Measurements from ENCODE around the gene CCT7.

The CCT7 gene

DNA sequence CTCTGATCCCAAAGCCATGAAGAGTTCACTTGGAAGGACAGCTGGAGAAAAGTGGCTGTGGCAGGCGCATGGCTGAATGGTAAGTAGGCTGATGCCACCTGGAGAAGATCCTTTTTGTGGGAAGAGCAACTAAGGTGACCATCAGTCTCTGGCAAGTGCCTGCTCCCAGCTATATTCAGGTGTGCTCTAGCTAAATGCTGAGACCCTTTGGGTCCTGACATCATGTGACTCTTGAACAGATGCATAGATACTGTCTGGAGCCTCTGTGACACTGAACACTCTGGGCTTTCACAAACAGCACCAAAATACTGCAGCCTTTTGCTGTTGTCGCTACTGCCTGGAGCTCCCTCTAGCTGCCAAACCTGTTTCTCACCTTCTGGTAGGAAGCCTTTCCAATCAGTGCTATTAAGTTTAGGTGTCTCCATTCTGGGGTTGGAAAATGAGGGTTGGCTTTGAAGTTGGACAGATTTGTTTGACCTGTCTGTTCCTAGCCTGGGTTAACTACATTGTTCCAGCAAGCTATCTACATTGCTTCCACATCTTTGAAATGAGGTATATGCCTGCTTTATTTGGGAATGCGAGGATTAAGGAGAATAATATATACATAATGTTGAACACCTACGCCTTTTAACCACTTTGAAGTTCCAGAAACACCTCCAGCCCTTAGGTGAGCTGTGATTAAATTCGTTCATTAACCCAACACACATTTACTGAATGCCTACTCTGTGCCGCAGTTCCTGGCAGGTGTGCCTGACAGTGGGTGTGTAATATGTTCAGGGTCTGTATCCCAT, 56.1 kb downstream of the CCT7 start:
- in situ Hi-C loops (cut with HindIII; ENCODE audit: low pct_unique_long_range_greater_than_20kb, low sequenced_read_pairs) = no loop called here
- DNase-seq (ENCODE audit: low read depth in 1 of 2, low spot score in 1 of 2) = peak; percentile 56 to 73

DNA sequence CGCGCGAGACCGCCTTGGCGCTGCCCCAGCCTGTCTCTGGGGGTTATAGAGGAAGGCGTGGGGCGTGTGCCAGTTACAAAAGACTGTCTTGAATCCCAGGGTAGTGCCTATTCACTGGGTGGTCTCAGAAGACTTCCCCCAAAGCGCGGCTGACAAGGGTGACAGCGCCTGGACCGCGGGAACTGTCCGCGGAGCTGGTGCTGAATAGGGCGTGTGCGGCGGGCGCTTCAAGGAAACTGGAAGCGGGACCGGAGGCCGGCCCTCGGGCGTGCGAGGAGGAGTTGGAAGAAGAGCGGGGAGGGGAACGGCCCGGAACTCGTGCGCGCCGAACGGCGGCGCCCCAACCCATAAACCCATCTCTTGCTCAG, 57.0 kb downstream of the CCT7 start:
- DNase-seq (ENCODE audit: low read depth in 1 of 2, low spot score in 1 of 2) = peak; percentile 48 to 64
- in situ Hi-C loops (cut with HindIII; ENCODE audit: low pct_unique_long_range_greater_than_20kb, low sequenced_read_pairs) = no loop called here
- no peak for TF ChIP-seq JUND (IDR thresholded peaks at IDR 0.05; ENCODE audit: low read depth)

More for the DNA sequence above, 56.1 kb downstream of the CCT7 start:
- no peak for TF ChIP-seq JUND (IDR thresholded peaks at IDR 0.05; ENCODE audit: low read depth)

DNA sequence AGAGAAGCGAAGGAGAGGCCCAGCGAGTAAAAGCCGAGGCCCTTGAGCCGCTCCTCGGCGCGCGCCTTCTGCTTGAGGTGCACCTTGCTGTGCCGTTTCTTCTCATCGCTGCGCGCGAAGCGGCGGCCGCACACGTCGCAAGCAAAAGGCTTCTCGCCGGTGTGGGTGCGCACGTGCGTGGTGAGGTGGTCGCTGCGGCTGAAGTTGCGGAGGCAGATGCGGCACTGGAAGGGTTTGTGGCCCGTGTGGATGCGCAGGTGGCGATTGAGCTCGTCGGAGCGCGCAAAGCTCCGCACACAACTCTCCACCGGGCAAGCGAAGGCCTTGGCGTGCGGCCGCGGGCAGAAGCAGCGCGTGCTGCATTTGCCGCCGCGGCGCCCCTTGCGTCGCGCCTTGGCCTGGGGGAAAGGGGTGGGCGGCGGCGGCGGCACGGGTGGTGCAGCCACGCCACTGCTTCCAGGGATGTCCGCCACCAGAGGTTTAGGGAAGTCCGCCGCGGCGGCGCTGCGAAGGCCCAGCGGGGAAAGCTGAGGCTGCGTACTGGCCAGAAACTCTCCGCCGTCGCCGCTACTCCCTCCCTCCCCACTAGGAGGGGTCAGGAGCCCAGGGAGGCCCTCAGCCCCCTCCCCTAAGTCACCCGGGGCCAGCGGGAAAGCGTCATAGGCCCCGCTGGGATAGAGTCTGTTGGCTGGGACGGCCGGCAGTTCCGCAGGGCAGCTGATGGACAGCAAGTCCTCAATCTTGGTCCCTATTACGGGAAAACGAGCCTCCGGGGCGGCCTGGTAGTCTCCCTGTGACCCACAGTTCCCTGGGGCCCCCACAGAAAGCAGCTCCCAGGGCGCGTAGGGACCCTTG, 57.6 kb downstream of the CCT7 start:
- TF ChIP-seq JUND (IDR thresholded peaks at IDR 0.05; ENCODE audit: low read depth) = no peak
- no peak for DNase-seq (ENCODE audit: low read depth in 1 of 2, low spot score in 1 of 2)
- in situ Hi-C loops (cut with HindIII; ENCODE audit: low pct_unique_long_range_greater_than_20kb, low sequenced_read_pairs) = no loop called here

DNA sequence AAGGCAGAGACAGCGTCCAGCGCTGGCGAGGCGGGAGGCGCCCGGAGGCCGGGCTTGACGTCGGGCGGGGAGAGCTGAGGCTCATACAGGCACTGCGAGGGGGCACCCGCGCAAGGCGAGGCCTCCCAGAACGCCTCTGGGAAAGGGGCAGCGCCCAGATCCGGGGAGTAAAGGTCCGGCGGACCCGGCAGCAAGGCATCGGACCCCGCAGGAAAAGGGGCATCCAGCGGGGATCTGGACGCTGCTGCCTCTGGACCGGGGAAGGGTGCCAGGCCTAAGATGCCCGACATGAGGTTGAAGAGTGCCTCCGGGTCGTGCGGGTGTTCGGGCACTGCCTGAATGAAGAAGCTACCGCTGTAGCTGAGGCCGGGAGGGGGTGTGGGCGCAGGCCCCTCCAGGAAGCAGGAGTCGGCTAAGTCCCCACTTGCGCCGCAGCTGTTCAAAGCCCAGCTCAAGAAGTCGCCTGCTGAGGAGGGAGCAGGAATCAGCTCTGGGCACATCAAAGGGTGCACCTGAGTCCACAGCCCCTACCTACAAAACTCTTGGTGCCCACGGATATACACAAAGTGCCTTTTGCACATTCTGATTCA, 58.3 kb downstream of the CCT7 start:
- no peak for TF ChIP-seq JUND (IDR thresholded peaks at IDR 0.05; ENCODE audit: low read depth)
- in situ Hi-C loops (cut with HindIII; ENCODE audit: low pct_unique_long_range_greater_than_20kb, low sequenced_read_pairs) = no loop called here
- no peak for DNase-seq (ENCODE audit: low read depth in 1 of 2, low spot score in 1 of 2)

DNA sequence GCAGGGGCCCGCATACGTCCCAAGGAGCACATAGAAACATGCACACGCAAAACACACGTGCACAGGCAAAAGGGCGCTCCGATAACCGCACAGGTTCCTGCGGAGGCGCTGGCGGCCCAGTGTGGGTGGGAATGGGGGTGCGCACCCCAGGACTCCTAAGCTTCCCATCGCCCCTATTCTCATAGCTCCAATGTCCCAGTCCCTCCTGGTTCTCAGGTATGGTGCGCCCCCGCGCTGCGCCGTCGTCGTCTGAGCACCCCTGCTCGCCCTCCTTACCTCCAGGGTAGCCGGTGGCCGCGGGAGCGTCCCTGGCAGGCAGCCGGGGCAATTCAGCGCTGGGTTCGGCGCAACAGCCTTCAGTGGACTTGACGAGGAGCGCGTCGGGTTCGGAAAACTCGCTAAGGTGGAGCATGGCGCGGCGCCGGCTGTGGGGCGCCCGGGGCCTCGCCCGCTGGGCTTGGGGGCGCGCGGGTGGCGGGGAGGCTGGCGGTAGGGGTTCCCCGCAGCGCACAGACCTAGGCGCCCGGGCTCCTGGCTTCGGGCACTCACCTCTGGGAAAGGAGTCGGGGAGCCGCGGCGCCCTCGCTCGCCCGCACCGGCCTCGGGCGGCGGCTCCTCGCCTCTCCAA, 58.9 kb downstream of the CCT7 start:
- in situ Hi-C loops (cut with HindIII; ENCODE audit: low pct_unique_long_range_greater_than_20kb, low sequenced_read_pairs) = no loop called here
- TF ChIP-seq JUND (IDR thresholded peaks at IDR 0.05; ENCODE audit: low read depth) = no peak
- DNase-seq (ENCODE audit: low read depth in 1 of 2, low spot score in 1 of 2) = no peak

DNA sequence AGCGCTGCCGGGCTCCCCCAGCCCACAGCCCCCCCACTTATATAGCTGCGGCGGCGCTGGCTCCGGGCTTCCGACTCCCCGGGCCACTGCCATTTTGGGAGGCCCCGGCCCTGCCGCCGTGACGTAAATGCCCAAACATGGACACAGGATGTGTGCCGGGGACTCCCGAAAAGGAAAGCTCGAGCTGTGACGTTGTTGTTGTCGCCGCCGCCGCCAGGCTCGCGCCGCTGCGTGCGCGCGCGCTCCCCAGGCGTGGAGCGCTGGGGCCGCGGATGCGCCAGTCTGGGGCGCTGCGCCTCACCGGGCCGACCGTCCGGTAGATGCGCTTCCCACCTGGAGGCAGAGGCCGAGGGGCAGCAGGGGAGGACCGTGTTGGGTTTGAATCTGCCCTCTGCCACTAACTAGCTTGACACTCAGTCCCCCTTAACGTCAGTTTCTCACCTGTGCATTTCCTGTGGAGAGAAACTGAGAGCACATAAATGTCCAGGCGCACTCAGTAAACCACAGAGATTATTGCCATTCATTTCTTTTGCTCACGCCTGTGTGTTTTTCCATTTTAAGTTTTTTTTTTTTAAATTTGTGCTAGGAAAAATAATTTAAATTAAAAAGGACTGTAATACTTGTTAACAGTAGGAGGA, 59.5 kb downstream of the CCT7 start, which contains the start of gene EGR4:
Gene EGR4 (minus strand): TSS at position 15 of the 638 bp plus-strand sequence. CDS start 231 bp downstream, outside the sequence.
- in situ Hi-C loops (cut with HindIII; ENCODE audit: low pct_unique_long_range_greater_than_20kb, low sequenced_read_pairs) = no loop called here
- DNase-seq (ENCODE audit: low read depth in 1 of 2, low spot score in 1 of 2) = peak; percentile 92 to 98
- no peak for TF ChIP-seq JUND (IDR thresholded peaks at IDR 0.05; ENCODE audit: low read depth)

DNA sequence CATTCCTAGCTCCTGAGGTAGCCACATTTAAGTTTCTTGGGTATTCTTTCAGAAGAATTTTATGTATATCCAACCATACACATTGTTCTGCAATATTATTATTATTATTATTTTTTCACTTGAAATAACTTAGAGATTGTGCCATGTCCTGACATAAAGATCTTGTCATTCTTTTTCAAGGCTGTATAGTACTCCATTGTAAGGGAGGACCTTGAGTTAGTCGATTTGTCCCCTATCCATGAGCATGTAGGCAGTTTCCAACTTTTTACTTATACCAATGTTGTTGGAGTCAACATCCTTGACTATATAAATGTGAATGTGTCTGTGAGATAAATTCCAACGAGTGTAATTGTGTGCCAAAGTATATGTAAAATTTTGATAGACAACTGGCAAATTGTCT, 60.1 kb downstream of the CCT7 start:
- in situ Hi-C loops (cut with HindIII; ENCODE audit: low pct_unique_long_range_greater_than_20kb, low sequenced_read_pairs) = no loop called here
- DNase-seq (ENCODE audit: low read depth in 1 of 2, low spot score in 1 of 2) = no peak

DNA sequence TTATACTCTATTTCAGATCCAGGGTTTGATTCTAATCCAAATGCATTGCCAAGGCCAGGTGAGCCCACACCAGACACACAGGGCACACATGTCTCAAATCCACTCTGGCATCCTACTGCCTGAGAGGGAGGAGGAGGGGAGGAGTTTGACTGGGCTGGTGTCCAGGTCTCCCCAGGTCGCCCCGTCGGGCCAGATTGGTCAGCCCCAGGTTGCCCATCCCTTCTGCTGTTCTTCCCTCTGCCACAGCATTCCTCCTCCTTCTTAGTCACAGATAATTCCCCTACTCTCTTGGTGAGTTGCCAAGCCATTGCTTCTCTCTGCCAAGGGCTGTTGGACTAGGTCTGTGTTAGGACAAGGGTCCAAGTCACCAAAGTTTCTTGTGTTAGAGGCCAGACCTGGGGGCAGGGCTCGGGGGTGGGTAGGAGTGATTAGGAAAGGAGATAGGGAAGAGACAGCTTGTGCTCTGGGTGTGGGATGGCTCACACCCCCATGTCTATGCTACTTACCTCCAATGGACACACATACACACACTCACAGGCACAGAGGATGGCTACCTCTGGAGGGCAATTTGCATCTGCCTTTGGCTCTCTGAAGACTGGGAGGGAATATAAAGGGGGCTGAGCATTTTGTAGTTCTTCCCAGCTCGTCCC, 61.8 kb downstream of the CCT7 start:
- in situ Hi-C loops (cut with HindIII; ENCODE audit: low pct_unique_long_range_greater_than_20kb, low sequenced_read_pairs) = no loop called here
- DNase-seq (ENCODE audit: low read depth in 1 of 2, low spot score in 1 of 2) = no peak
- no peak for TF ChIP-seq JUND (IDR thresholded peaks at IDR 0.05; ENCODE audit: low read depth)

More for the DNA sequence above, 60.1 kb downstream of the CCT7 start:
- no peak for TF ChIP-seq JUND (IDR thresholded peaks at IDR 0.05; ENCODE audit: low read depth)

DNA sequence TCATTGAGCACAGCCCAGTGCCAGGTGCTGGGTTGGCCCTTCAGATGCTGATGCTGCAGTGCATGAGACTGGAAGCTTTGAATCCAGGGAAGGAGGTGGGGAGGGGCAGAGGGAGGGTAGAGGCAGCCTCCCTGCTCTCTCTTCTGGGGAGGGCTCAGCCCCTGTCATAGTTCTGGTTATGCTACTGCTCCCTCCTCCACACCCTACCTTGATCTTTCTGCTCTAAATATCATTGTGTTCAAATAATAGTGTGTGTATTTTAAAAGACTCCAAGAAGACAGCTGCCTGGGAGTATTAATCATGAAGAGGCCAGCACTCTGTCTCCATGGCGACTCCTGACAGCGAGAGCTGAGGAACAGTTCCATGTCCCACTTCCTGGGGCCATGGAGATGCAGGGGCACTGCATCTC, 63.0 kb downstream of the CCT7 start:
- in situ Hi-C loops (cut with HindIII; ENCODE audit: low pct_unique_long_range_greater_than_20kb, low sequenced_read_pairs) = no loop called here
- no peak for DNase-seq (ENCODE audit: low read depth in 1 of 2, low spot score in 1 of 2)

DNA sequence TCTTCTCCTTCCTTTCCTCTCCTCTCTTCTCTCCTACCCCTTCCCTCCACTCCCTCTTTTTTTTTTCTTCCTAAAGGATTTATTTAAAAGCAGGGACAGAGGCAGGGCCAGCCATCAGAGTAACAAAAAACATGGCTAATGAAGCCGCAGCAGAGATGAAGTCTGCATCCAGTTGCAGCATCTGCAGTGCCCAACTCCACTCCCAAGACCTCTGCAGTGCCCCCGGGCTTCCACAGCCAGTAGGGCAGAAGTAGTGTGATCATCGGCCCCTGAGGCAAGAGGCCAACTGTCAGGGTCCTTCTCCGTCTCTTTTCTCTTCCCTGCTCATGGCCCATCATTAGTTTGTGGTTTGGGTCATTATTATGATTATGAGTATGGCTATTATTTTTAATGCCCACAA, 63.5 kb downstream of the CCT7 start:
- TF ChIP-seq JUND (IDR thresholded peaks at IDR 0.05; ENCODE audit: low read depth) = no peak
- in situ Hi-C loops (cut with HindIII; ENCODE audit: low pct_unique_long_range_greater_than_20kb, low sequenced_read_pairs) = no loop called here
- no peak for DNase-seq (ENCODE audit: low read depth in 1 of 2, low spot score in 1 of 2)

More for the DNA sequence above, 63.0 kb downstream of the CCT7 start:
- TF ChIP-seq JUND (IDR thresholded peaks at IDR 0.05; ENCODE audit: low read depth) = no peak

DNA sequence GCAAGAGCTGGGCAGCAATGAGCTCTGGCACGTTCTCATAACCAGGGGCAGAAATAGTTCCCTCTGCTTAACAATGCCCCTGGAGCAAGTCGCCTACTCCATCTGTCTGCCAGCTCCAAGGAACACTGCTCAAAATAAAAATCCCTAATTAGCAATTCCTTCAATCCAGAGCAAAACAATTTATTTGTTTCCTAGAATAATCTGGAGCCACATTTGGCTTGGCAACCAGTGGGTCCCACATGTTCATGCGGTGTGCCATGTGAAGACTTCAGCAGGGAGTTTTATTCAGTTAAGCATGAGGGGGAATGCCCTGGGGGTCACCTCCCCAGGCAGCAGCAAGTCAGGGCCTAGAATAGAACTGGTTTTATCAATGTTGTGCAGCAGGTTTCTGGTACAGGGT, 66.8 kb downstream of the CCT7 start:
- in situ Hi-C loops (cut with HindIII; ENCODE audit: low pct_unique_long_range_greater_than_20kb, low sequenced_read_pairs) = no loop called here
- no peak for TF ChIP-seq JUND (IDR thresholded peaks at IDR 0.05; ENCODE audit: low read depth)

More for the DNA sequence above, 66.8 kb downstream of the CCT7 start:
- DNase-seq (ENCODE audit: low read depth in 1 of 2, low spot score in 1 of 2) = no peak
